H1 (cell line): ENCODE measurements around the gene MYO7B. TPM values are rescaled to one million over a fixed set of nuclear protein-coding genes. Genes with fewer than 3 reads are reported as not detected.

ENCODE experiments used
- CTCF ChIA-PET: fragments of 300-600 bp; sonication (Branson Sonifier 250); formaldehyde crosslinking; loops from one replicate; lab custom pipeline; 2021; ENCODE audit not compliant: partially characterized antibody; lab: Charles Lee
- POLR2A ChIA-PET: fragments of 300-600 bp; sonication (Branson Sonifier 250); formaldehyde crosslinking; loops from one replicate; lab custom pipeline; 2021; ENCODE audit warnings: inconsistent platforms; ENCODE audit not compliant: partially characterized antibody; lab: Charles Lee
- DNase-seq, 2 experiments: peaks; one replicate each; pipeline versions ENCODE4 v3.0.0 to v3.0.0-alpha.2; 2010 to 2022; ENCODE audit warnings: low spot score in 2 of 2, low read depth in 1 of 2, mixed read lengths in 1 of 2
- FAIRE-seq: peaks from 2 replicates; lab custom pipeline; 2011; peaks lifted over from hg19 to GRCh38; lab: Jason Lieb, UNC
- H2AFZ ChIP-seq: 2 replicates; pipeline ENCODE4 v1.8.1; 2012; ENCODE audit warnings: low read length, inconsistent platforms
- H2AK5ac ChIP-seq: 2 replicates; pipeline ENCODE4 v1.6.1; 2013; ENCODE audit warnings: low read depth, low read length
- H2BK120ac ChIP-seq: replicated peaks from 2 replicates; pipeline ENCODE3; 2013; ENCODE audit warnings: low read depth, low read length, inconsistent platforms
- H2BK12ac ChIP-seq: 2 replicates; pipeline ENCODE4 v1.6.1; 2013; ENCODE audit warnings: low read depth, low read length
- H2BK15ac ChIP-seq: 2 replicates; pipeline ENCODE4 v1.6.1; 2013; ENCODE audit warnings: low read length
- H2BK20ac ChIP-seq: 2 replicates; pipeline ENCODE4 v1.6.1; 2013; ENCODE audit warnings: low read length
- H2BK5ac ChIP-seq: 2 replicates; pipeline ENCODE4 v1.6.1; 2013; ENCODE audit warnings: low read depth, low read length
- H3K14ac ChIP-seq: 2 replicates; pipeline ENCODE4 v1.6.1; 2013; ENCODE audit warnings: inconsistent platforms; ENCODE audit not compliant: insufficient read length
- H3K18ac ChIP-seq: 2 replicates; pipeline ENCODE4 v1.6.1; 2013; ENCODE audit warnings: low read length; ENCODE audit errors: extremely low read depth
- H3K23ac ChIP-seq: 2 replicates; pipeline ENCODE4 v1.6.1; 2013; ENCODE audit warnings: inconsistent platforms; ENCODE audit not compliant: insufficient read length
- H3K23me2 ChIP-seq: 2 replicates; pipeline ENCODE4 v1.6.1; 2013; ENCODE audit warnings: low read depth, low read length
- H3K27ac ChIP-seq: 2 replicates; pipeline ENCODE4 v1.6.1; 2011; ENCODE audit warnings: low read depth, low read length, inconsistent platforms
- H3K27me3 ChIP-seq, 4 experiments: replicated peaks in 1 of 4; 1 replicate in 1 of 4; 2 replicates in 3 of 4; pipeline versions ENCODE4 v1.6.1 to v1.8.1; 2011 to 2013; ENCODE audit warnings: low read length in 3 of 4, mild to moderate bottlenecking in 3 of 4, inconsistent platforms in 2 of 4, mixed read lengths in 2 of 4, moderate library complexity in 1 of 4; ENCODE audit not compliant: control insufficient read depth in 3 of 4, insufficient read depth in 3 of 4; ENCODE audit errors: extremely low read depth in 1 of 4
- H3K36me3 ChIP-seq, 4 experiments: 2 replicates each; pipeline versions ENCODE4 v1.6.1 to v1.8.1; 2011 to 2013; ENCODE audit warnings: mild to moderate bottlenecking in 4 of 4, low read length in 3 of 4, moderate library complexity in 2 of 4, control low read depth in 1 of 4, inconsistent platforms in 1 of 4; ENCODE audit not compliant: insufficient read depth in 4 of 4, control insufficient read depth in 2 of 4
- H3K4ac ChIP-seq: replicated peaks from 2 replicates; pipeline ENCODE3; 2013; ENCODE audit warnings: low read length, low read depth, mixed read lengths, inconsistent platforms; ENCODE audit not compliant: insufficient read length
- H3K4me1 ChIP-seq, 4 experiments: replicated peaks in 1 of 4; 1 replicate in 1 of 4; 2 replicates in 3 of 4; pipeline versions ENCODE4 v1.6.1 to v1.8.1; 2011 to 2013; ENCODE audit warnings: low read length in 3 of 4, inconsistent platforms in 2 of 4, mixed read lengths in 1 of 4; ENCODE audit not compliant: insufficient read depth in 4 of 4, control insufficient read depth in 3 of 4
- H3K4me2 ChIP-seq, 2 experiments: 2 replicates each; pipeline versions ENCODE4 v1.6.1 to v1.8.1; 2011 to 2013; ENCODE audit warnings: low read depth in 2 of 2, low read length in 2 of 2, control low read depth in 1 of 2, inconsistent platforms in 1 of 2, mild to moderate bottlenecking in 1 of 2; ENCODE audit not compliant: insufficient read depth in 1 of 2
- H3K4me3 ChIP-seq, 4 experiments: fragments of 200-600, 300-600 bp in 1 of 4; sonication (generic), shearing (Covaris generic), sonication (Bioruptor Twin) in 1 of 4; 2 replicates each; pipeline versions ENCODE4 v1.5.1 to v1.8.1; 2011 to 2016; ENCODE audit warnings: low read length in 4 of 4, low read depth in 3 of 4, control low read depth in 2 of 4, inconsistent platforms in 2 of 4, mild to moderate bottlenecking in 2 of 4, mixed read lengths in 1 of 4, moderate library complexity in 1 of 4; ENCODE audit not compliant: insufficient read depth in 2 of 4; ENCODE audit errors: extremely low read depth in 1 of 4
- H3K56ac ChIP-seq: replicated peaks from 2 replicates; pipeline ENCODE3; 2013; ENCODE audit warnings: low read depth, mild to moderate bottlenecking, mixed read lengths, low read length, inconsistent platforms; ENCODE audit not compliant: insufficient read length
- H3K79me1 ChIP-seq: 2 replicates; pipeline ENCODE4 v1.6.1; 2013; ENCODE audit warnings: low read depth, low read length, control low read depth
- H3K79me2 ChIP-seq, 2 experiments: 2 replicates each; pipeline versions ENCODE4 v1.6.1 to v1.8.1; 2012 to 2013; ENCODE audit warnings: low read length in 2 of 2, mild to moderate bottlenecking in 2 of 2, inconsistent platforms in 1 of 2; ENCODE audit not compliant: insufficient read depth in 2 of 2, control insufficient read depth in 1 of 2
- H3K9ac ChIP-seq, 4 experiments: replicated peaks in 1 of 4; 1 replicate in 1 of 4; 2 replicates in 3 of 4; pipeline versions ENCODE4 v1.6.1 to v1.8.1; 2011 to 2013; ENCODE audit warnings: low read depth in 3 of 4, low read length in 3 of 4, control low read depth in 2 of 4, mild to moderate bottlenecking in 2 of 4, moderate library complexity in 2 of 4, inconsistent platforms in 1 of 4; ENCODE audit errors: extremely low read depth in 1 of 4
- H3K9me3 ChIP-seq, 2 experiments: 2 replicates each; pipeline versions ENCODE4 v1.6.1 to v1.8.1; 2012 to 2013; ENCODE audit warnings: mild to moderate bottlenecking in 2 of 2, moderate library complexity in 2 of 2, control low read depth in 1 of 2, inconsistent platforms in 1 of 2, low read depth in 1 of 2, low read length in 1 of 2, mixed read lengths in 1 of 2; ENCODE audit not compliant: insufficient read depth in 2 of 2
- H4K20me1 ChIP-seq, 2 experiments: replicated peaks in 1 of 2; 2 replicates each; pipeline versions ENCODE3 to v1.8.1; 2011 to 2013; ENCODE audit warnings: inconsistent platforms in 2 of 2, low read length in 2 of 2, mild to moderate bottlenecking in 1 of 2; ENCODE audit not compliant: insufficient read depth in 2 of 2, control insufficient read depth in 1 of 2
- H4K5ac ChIP-seq: 2 replicates; pipeline ENCODE4 v1.6.1; 2013; ENCODE audit warnings: low read length, low read depth, mixed read lengths, inconsistent platforms; ENCODE audit not compliant: insufficient read length
- H4K8ac ChIP-seq: 2 replicates; pipeline ENCODE4 v1.8.0; 2013; ENCODE audit warnings: mild to moderate bottlenecking, moderate library complexity, low read length, inconsistent platforms; ENCODE audit not compliant: insufficient read depth; ENCODE audit errors: extremely low read depth
- H4K91ac ChIP-seq: replicated peaks from 2 replicates; pipeline ENCODE3; 2013; ENCODE audit warnings: low read length, mixed read lengths, inconsistent platforms; ENCODE audit not compliant: insufficient read length
- CBX5 ChIP-seq: fragments of 300-800, 300-1000 bp; sonication (generic); IDR thresholded peaks from 2 replicates; pipeline ENCODE4 v1.7.1; 2016; ENCODE audit warnings: antibody characterized with exemption, low read length, low read depth
- CHD1 ChIP-seq: IDR thresholded peaks from 2 replicates; pipeline ENCODE4 v1.6.1; 2012; ENCODE audit warnings: low read depth, low read length, improper control_type of control experiment
- CHD2 ChIP-seq: IDR thresholded peaks from 2 replicates; pipeline ENCODE4 v1.6.1; 2012; ENCODE audit warnings: low read length, improper control_type of control experiment
- KDM5A ChIP-seq: fragments of 200-600 bp; IDR thresholded peaks from 2 replicates; pipeline ENCODE4 v1.7.1; 2012; ENCODE audit warnings: mild to moderate bottlenecking, low read length, inconsistent platforms, mixed read lengths
- POLR2AphosphoS5 ChIP-seq: IDR thresholded peaks from 2 replicates; pipeline ENCODE4 v1.6.1; 2011; ENCODE audit warnings: low read depth, low read length
- RNF2 ChIP-seq: fragments of 200-900, 300-1000 bp; sonication (generic); IDR thresholded peaks from 2 replicates; pipeline ENCODE4 v1.7.1; 2016; ENCODE audit warnings: borderline replicate concordance, low read depth, mild to moderate bottlenecking, antibody characterized with exemption, low read length; ENCODE audit not compliant: poor library complexity, severe bottlenecking; ENCODE audit errors: missing control alignments
- SAP30 ChIP-seq: fragments of 300-600 bp; sonication (generic); IDR thresholded peaks from 2 replicates; pipeline ENCODE4 v1.7.1; 2012; ENCODE audit warnings: low read length, moderate library complexity, mild to moderate bottlenecking, inconsistent platforms; ENCODE audit not compliant: insufficient read depth, insufficient replicate concordance
- SIX5 ChIP-seq: IDR thresholded peaks from 2 replicates; pipeline ENCODE4 v1.6.1; 2011; ENCODE audit warnings: mild to moderate bottlenecking, low read depth, low read length
- SP1 ChIP-seq: IDR thresholded peaks from 2 replicates; pipeline ENCODE4 v1.6.1; 2011; ENCODE audit warnings: low read depth, low read length
- TAF7 ChIP-seq: optimal IDR thresholded peaks from 2 replicates; pipeline ENCODE3; 2011; ENCODE audit warnings: low read depth, mild to moderate bottlenecking, inconsistent platforms, low read length, moderate library complexity, borderline replicate concordance
- TCF12 ChIP-seq: IDR thresholded peaks from 2 replicates; pipeline ENCODE4 v1.6.1; 2011; ENCODE audit warnings: low read depth, mild to moderate bottlenecking, low read length
- WGBS, 2 experiments: shearing (Covaris generic) in 1 of 2; methylation state at CpG; one replicate each; pipeline versions ENCODE4 v1.1.6 to v1.1.7; 2013 to 2015; ENCODE audit warnings: low lambda C conversion rate in 2 of 2, mixed read lengths in 2 of 2, inconsistent platforms in 1 of 2, low coverage in 1 of 2, missing lambda C conversion rate in 1 of 2; ENCODE audit not compliant: insufficient replicate concordance in 2 of 2, insufficient coverage in 1 of 2, insufficient read length in 1 of 2; ENCODE audit errors: extremely low coverage in 1 of 2, missing lambda C conversion rate in 1 of 2; 5-methylcytosine and 5-hydroxymethylcytosine counted together
- polyA plus RNA-seq, 7 experiments: library from polyadenylated mRNA; depleted of rRNA in 3 of 7; stranded (reverse) in 5 of 7; unstranded in 2 of 7; fragments of >200 nt in 5 of 7; fragments of 200-250 nt in 2 of 7; gene quantifications; 1 replicate in 5 of 7; 2 replicates in 1 of 7; 4 replicates in 1 of 7; pipeline versions ENCODE4 v1.2.1 to v1.2.3, GENCODE V29; 2011 to 2013; ENCODE audit warnings: missing spikeins in 2 of 7, mixed read lengths in 2 of 7
- total RNA-seq: library from RNA; stranded (reverse); fragmentation: NEBNext Ultra II Directional; extraction: Animal tissue kit (Norgen Biotek cat#: 25700); gene quantifications from 2 replicates; pipeline ENCODE4 v1.2.1, GENCODE V29; 2021
- TF ChIP-seq, protein P1 (sequence below): IDR thresholded peaks from 2 replicates; pipeline ENCODE4 v1.6.1; 2012; ENCODE audit warnings: low read length, inconsistent platforms

MYO7B gene
- total and polyA plus RNA-seq, 2 of the 8 experiments (the other 6 are each of a cell fraction or from before 2014, with no cell fraction given): not detected

GRCh38 chr2:127669056-127669455, 133.6 kb downstream of the MYO7B start:
- Histone ChIP-seq H4K91ac (no peak overlapping the region), H3K9me3 (no peaks in the 10 kb centered on the region), H3K27me3 (peaks cover 7 to 41% (median 24%) of the 10 kb centered on the region in 4 experiments), H2AK5ac (no peak overlapping the region), H3K79me2 (no peaks in the 10 kb centered on the region), H3K4ac (no peak overlapping the region), H3K56ac (no peak overlapping the region), H2BK120ac (no peak overlapping the region), H4K20me1 (no peaks in the 10 kb centered on the region), H3K4me1 (peaks cover 0 to 3% (median 0%) of the 10 kb centered on the region in 4 experiments; a peak in 3 of 7 replicates), H3K14ac (no peak overlapping the region), H3K9ac (no peak overlapping the region), H2BK20ac (no peak overlapping the region), H3K23ac (no peak overlapping the region), H2BK15ac (no peak overlapping the region), H2AFZ (no peak overlapping the region), H3K4me2 (no peak overlapping the region), H3K18ac (no peak overlapping the region), H3K4me3 (no peak overlapping the region), H3K23me2 (peaks cover 3% of the 10 kb centered on the region; the same call in 1 of the 2 replicates), H3K36me3 (no peaks in the 10 kb centered on the region), H2BK5ac (no peak overlapping the region), H4K5ac (no peak overlapping the region), H3K27ac (no peak overlapping the region), H2BK12ac (no peak overlapping the region), H3K79me1 (no peaks in the 10 kb centered on the region), H4K8ac (no peak overlapping the region)
- WGBS, 2 experiments: 93% methylated on average over 7 of the region's 7 CpGs; no CpG with 5 or more reads in 1 of the 2 experiments
- ChIA-PET POLR2A (interaction anchor here (0.9 kb wide), 1 partner anchor 20 kb away, joined by 3 read pairs; no protein-coding TSS in a partner anchor), CTCF (no interaction called here)
- DNase-seq: no peak
- no peak for FAIRE-seq
- TF ChIP-seq CBX5: no peak
- TF ChIP-seq POLR2AphosphoS5: no peak
- no peak for TF ChIP-seq RNF2
- TF ChIP-seq, protein P1, sequence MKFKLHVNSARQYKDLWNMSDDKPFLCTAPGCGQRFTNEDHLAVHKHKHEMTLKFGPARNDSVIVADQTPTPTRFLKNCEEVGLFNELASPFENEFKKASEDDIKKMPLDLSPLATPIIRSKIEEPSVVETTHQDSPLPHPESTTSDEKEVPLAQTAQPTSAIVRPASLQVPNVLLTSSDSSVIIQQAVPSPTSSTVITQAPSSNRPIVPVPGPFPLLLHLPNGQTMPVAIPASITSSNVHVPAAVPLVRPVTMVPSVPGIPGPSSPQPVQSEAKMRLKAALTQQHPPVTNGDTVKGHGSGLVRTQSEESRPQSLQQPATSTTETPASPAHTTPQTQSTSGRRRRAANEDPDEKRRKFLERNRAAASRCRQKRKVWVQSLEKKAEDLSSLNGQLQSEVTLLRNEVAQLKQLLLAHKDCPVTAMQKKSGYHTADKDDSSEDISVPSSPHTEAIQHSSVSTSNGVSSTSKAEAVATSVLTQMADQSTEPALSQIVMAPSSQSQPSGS: no peak
- TF ChIP-seq TCF12: no peak
- no peak for TF ChIP-seq CHD1
- TF ChIP-seq SP1: no peak
- no peak for TF ChIP-seq SAP30
- no peak for TF ChIP-seq TAF7
- no peak for TF ChIP-seq SIX5
- TF ChIP-seq KDM5A: no peak
- TF ChIP-seq CHD2: no peak
